Ovary (tissue), 3 donors: Measurements from ENCODE around the gene IGF1.

ENCODE experiments used
- CTCF ChIP-seq, 3 donors: fragments of 450-650 bp in 2 of 3; fragments of 200-600 bp in 1 of 3; IDR thresholded peaks; one replicate each; pipeline versions ENCODE4 v1.5.1 to v1.8.0; 2016 to 2022; ENCODE audit warnings: antibody characterized with exemption in 3 of 3, mild to moderate bottlenecking in 1 of 3
- EP300 ChIP-seq: sonication (generic); formaldehyde crosslinking; IDR thresholded peaks from one replicate; pipeline ENCODE4 v1.6.1; 2017; ENCODE audit warnings: antibody characterized with exemption
- POLR2A ChIP-seq: fragments of 450-650 bp; IDR thresholded peaks from one replicate; pipeline ENCODE4 v1.6.1; 2017; ENCODE audit warnings: antibody characterized with exemption, mild to moderate bottlenecking, moderate library complexity
- donor health status: DM: no; HTN: no; CAD: no.

GRCh38 chr12:102351322-102351721, 129.0 kb downstream of the IGF1 start:
- TF ChIP-seq EP300: no peak
- no peak for TF ChIP-seq CTCF (IDR thresholded peaks at IDR 0.05)
- no peak for TF ChIP-seq POLR2A
